ENCODE measurements around the gene PSENEN. TPM values are rescaled to one million over a fixed set of nuclear protein-coding genes. Genes with fewer than 3 reads are reported as not detected.

PSENEN gene
- total and polyA plus RNA-seq, 3 experiments from 2014 or later: 50.8 to 101 (median 57.8) TPM

DNA sequence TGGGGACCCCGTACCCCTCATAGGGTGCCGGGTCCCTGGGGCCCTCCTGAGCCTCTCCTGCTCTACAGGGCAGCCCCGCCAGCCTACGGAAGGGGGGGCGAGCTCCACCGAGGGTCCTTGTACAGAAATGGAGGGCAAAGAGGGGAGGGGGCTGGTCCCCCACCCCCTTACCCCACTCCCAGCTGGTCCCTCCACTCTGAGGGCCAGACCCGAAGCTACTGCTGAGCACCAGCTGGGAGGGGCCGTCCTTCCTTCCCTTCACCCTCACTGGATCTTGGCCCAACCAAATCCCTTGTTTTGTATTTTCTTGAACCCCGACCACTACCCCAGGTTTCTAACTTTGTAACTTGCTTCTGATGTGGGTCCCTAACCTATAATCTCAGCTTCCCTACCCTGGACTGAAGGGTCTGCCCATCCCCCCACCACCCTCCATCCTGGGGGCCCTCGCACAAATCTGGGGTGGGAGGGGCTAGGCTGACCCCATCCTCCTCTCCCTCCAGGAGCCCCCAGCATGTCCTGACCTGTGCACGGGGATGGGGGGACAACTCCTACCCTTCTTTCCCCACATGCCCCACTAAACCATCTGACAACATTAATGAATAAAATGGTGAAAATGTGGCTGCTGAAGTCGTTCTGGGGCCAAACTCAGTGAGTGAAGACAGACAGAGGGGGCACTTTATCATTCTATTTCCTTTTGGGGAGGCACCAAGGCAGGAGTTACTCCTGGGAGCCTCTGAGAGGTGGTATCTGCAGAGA is 42.9 kb downstream of the PSENEN start:
- Mint-ChIP-seq H3K36me3 (peaks cover 0 to 2% (median 0%) of the 10 kb centered on the region in 3 donors), H3K27me3 (peaks cover 1 to 8% of the 10 kb centered on the region in 2 donors), H3K4me1 (no peaks in the 10 kb centered on the region), H3K27ac (peak overlapping the region in 2 of 8 donors; percentile 19 to 58), H3K9me3 (no peaks in the 10 kb centered on the region), H3K4me3 (no peak overlapping the region)
- POLR2A ChIA-PET: no interaction called here
- CTCF ChIA-PET: no interaction called here
- Histone ChIP-seq H3K27ac (ENCODE audit: low read depth, low read length) (no peak overlapping the region), H3K36me3 (ENCODE audit: insufficient read depth, low read length) (no peaks in the 10 kb centered on the region), H3K4me3 (ENCODE audit: low read length) (no peak overlapping the region), H3K4me1 (ENCODE audit: insufficient read depth, low read length) (no peaks in the 10 kb centered on the region), H3K9me3 (ENCODE audit: low read length) (no peaks in the 10 kb centered on the region), H3K27me3 (ENCODE audit: insufficient read depth, low read length, poor library complexity, severe bottlenecking) (no peaks in the 10 kb centered on the region)
- DNase-seq: no peak

DNA sequence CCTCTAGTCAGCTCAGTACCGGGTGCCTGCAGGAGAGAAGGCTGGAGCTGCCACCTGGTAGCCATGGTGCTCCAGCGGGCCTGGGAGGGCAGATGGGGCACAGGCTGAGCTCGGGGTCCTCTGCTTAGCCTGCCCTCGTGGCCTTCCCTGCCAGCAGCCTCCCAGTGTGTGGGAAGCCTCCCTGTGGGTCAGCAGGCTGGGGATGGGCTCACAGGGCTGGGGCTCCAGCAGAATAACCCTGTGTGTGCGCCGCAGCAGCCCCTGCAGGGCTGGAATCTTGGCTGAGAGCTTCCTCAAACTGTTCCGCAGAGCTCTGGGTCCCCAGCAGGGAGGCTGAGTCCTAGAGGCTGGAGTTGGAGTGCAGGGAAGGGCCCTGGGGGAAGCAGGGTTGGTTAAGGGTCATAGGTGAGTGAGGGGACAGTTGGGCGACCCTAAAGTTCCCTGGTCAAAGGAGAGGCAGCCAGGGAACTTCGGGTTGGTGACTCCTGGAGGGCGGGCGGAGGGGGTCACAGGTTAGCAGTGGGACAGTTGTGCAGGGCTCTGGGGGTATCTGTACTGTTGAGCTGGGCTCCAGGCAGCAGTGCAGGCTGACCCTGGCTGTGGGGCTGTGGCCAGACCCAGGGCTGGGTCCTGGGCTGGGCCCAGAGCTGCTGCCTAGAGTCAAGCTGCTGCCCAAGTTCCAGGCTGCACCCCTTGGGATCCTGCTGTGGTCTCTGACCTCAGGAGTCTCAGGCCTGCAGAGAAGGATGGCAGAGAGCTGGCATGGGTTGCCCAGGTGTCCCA is 43.9 kb downstream of the PSENEN start:
- Histone ChIP-seq H3K9me3 (ENCODE audit: low read length) (no peaks in the 10 kb centered on the region), H3K36me3 (ENCODE audit: insufficient read depth, low read length) (no peaks in the 10 kb centered on the region), H3K27ac (ENCODE audit: low read depth, low read length) (no peak overlapping the region), H3K4me1 (ENCODE audit: insufficient read depth, low read length) (no peaks in the 10 kb centered on the region), H3K27me3 (ENCODE audit: insufficient read depth, low read length, poor library complexity, severe bottlenecking) (no peaks in the 10 kb centered on the region), H3K4me3 (ENCODE audit: low read length) (no peak overlapping the region)
- Mint-ChIP-seq H3K27ac (no peak overlapping the region), H3K9me3 (no peaks in the 10 kb centered on the region), H3K36me3 (peaks cover 0 to 2% (median 0%) of the 10 kb centered on the region in 3 donors), H3K4me3 (no peak overlapping the region), H3K27me3 (peaks cover 1 to 9% of the 10 kb centered on the region in 2 donors), H3K4me1 (no peaks in the 10 kb centered on the region)
- no peak for DNase-seq
- ChIA-PET POLR2A (no interaction called here), CTCF (interaction anchor here (1.4 kb wide), 1 partner anchor 97 kb away, joined by 4 read pairs; no protein-coding TSS in a partner anchor)

DNA sequence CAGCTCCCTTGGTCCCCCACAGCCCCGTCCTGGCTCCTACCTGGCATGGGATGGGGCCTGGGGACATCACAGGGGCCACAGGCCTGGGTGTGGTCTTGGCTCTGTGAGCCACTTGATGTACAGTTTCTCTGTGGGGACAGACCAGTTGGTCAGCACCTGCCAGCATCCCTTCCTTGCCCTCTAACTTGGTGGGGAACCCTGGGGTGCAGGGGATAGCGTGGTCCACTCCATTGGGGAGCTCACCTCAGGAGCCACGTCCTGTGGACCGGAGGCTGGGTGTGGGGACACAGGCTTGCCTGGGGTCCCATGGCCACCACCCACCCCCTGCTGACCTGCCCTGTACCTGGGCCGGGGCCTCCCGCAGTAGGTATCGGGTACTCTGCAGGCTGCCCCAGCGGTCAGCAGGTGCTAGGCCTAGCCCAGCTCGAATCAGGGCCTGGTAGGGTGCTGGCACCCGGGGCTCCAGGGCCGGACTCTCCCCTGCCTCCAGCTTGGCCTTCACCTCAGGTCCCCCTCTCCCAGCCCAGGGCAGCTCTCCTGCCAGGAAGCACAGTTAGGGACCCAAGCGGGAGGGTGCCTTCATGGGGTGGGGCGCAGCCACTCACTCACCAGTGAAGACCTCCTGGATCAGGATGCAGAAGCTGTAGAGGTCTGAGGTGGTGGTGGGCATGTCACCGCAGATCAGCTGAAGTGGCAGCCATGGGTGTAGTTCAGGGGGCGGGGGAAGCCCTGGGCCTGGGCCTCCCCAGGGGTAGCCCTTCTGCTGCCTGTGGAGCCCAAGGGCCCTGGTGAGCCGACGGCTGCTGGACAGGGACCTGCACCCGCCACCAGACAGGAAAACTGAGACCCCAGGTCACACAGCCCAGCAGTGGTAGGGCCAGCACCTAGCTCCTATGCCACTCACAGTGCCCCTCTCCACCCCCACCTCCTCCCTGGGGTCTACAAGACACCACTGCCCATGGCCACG is 44.8 kb downstream of the PSENEN start:
- no peaks in the 10 kb centered on the region for H3K27me3 ChIP-seq (ENCODE audit: insufficient read depth, low read length, poor library complexity, severe bottlenecking)
- Mint-ChIP-seq H3K27me3 (peaks cover 1 to 9% of the 10 kb centered on the region in 2 donors), H3K27ac (no peak overlapping the region), H3K4me1 (no peaks in the 10 kb centered on the region), H3K36me3 (peaks cover 0 to 2% (median 0%) of the 10 kb centered on the region in 3 donors), H3K4me3 (no peak overlapping the region), H3K9me3 (no peaks in the 10 kb centered on the region)
- no peak overlapping the region for H3K4me3 ChIP-seq (ENCODE audit: low read length)
- no peaks in the 10 kb centered on the region for H3K36me3 ChIP-seq (ENCODE audit: insufficient read depth, low read length)
- no peaks in the 10 kb centered on the region for H3K4me1 ChIP-seq (ENCODE audit: insufficient read depth, low read length)
- no peaks in the 10 kb centered on the region for H3K9me3 ChIP-seq (ENCODE audit: low read length)
- ChIA-PET POLR2A (no interaction called here), CTCF (interaction anchor here (1.4 kb wide), 1 partner anchor 98 kb away, joined by 4 read pairs; no protein-coding TSS in a partner anchor)
- no peak for DNase-seq
- H3K27ac ChIP-seq (ENCODE audit: low read depth, low read length): no peak overlapping the region

DNA sequence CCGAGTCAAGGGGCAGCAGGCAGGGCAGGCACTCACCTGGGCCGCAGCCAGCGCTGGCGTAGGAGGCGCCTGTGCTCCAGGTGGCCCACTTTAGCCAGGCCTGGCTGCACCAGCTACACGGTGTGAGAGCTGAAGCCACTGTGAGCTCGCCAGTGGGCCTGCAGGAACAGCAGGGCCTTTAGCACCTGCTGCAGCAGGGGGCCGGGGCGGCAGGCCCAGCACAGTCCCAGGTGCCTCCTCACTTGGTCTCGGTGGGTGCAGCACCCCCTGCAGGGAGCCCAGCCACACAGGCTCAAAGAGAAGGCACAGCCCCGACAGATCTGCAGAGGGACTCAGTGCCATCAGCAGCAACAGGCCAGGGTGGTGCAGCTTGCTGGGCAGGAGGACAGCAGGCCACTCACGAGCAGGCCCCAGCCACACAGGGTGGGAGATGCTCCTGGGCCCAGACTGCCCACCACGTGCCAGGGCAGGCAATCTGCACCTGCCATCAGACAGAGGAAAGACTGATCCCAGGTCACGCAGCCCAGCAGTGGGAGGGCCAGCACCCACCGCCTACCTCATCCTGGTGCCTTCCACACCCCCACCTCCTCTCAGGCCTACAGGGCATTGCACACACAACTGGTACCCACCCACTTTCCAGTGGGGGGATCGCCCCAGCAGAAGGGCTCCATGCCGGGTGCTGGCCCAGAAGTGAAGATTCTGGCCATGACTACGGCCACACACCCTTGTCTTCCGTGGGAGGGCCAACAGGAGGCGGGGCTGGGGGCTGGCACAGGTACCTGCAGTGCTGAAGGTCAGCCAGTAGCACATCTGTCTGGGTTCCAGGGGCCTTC is 45.7 kb downstream of the PSENEN start:
- DNase-seq: no peak
- H3K4me3 ChIP-seq (ENCODE audit: low read length): no peak overlapping the region
- no peaks in the 10 kb centered on the region for H3K4me1 ChIP-seq (ENCODE audit: insufficient read depth, low read length)
- Mint-ChIP-seq H3K4me3 (no peak overlapping the region), H3K9me3 (no peaks in the 10 kb centered on the region), H3K36me3 (no peaks in the 10 kb centered on the region), H3K27me3 (peaks cover 6 to 14% of the 10 kb centered on the region in 2 donors), H3K4me1 (no peaks in the 10 kb centered on the region), H3K27ac (no peak overlapping the region)
- CTCF ChIA-PET: no interaction called here
- no peak overlapping the region for H3K27ac ChIP-seq (ENCODE audit: low read depth, low read length)
- H3K27me3 ChIP-seq (ENCODE audit: insufficient read depth, low read length, poor library complexity, severe bottlenecking): no peaks in the 10 kb centered on the region
- H3K36me3 ChIP-seq (ENCODE audit: insufficient read depth, low read length): no peaks in the 10 kb centered on the region
- POLR2A ChIA-PET: no interaction called here
- H3K9me3 ChIP-seq (ENCODE audit: low read length): no peaks in the 10 kb centered on the region

DNA sequence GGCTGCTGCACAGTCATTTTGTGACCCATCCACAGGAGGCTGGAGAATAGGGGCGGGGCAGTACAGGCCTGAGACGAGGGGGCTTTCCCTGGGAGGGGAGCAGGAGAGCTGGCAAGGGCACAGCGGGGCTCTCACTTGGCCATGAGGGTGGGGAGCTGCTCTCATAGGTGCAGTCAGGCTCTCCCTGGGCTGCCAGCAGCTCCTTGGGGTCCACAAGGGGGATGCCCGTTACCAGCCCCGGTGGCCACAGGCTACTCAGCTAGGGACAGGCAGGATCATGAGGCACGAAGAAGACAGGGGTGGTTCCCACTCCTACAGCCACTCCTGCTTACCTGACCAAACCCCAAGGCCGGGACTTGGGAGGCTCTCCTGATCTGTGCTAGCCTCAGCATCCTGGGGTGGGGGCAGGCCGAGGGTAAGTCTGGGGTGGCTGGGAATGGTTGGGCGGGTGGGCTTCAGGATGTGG is 46.4 kb downstream of the PSENEN start:
- Histone ChIP-seq H3K27me3 (ENCODE audit: insufficient read depth, low read length, poor library complexity, severe bottlenecking) (no peaks in the 10 kb centered on the region), H3K4me3 (ENCODE audit: low read length) (no peak overlapping the region), H3K9me3 (ENCODE audit: low read length) (no peaks in the 10 kb centered on the region), H3K4me1 (ENCODE audit: insufficient read depth, low read length) (no peaks in the 10 kb centered on the region), H3K27ac (ENCODE audit: low read depth, low read length) (no peak overlapping the region), H3K36me3 (ENCODE audit: insufficient read depth, low read length) (no peaks in the 10 kb centered on the region)
- H3K36me3 Mint-ChIP-seq: no peaks in the 10 kb centered on the region
- no peak for DNase-seq
- peaks cover 0 to 1% (median 0%) of the 10 kb centered on the region in 3 donors for H3K4me1 Mint-ChIP-seq
- H3K27me3 Mint-ChIP-seq: peaks cover 9 to 20% of the 10 kb centered on the region in 2 donors
- POLR2A ChIA-PET: no interaction called here
- no peak overlapping the region for H3K27ac Mint-ChIP-seq
- no peak overlapping the region for H3K4me3 Mint-ChIP-seq
- CTCF ChIA-PET: interaction anchor here (0.5 kb wide), 1 partner anchor 176 kb away, joined by 3 read pairs; no protein-coding TSS in a partner anchor
- no peaks in the 10 kb centered on the region for H3K9me3 Mint-ChIP-seq

DNA sequence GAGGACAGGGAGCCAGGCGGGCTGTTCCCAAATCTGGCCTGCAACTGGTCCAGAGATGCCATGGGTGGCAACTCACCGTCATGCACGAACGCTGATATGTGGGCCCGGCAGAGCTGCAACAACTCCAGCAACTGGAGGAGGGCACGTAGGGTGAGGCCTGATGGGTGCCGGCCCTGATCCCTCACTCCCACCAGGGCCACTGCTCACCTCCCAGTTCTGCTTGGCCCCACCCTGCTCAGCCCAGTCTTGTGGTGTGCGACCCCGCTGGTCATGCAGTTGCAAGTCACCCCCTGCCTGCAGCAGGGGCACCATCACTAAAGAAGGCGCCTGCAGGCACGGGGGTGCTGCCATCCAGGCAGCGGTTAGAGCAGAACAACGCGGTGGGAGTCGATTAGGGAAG is 46.9 kb downstream of the PSENEN start:
- no peaks in the 10 kb centered on the region for H3K36me3 ChIP-seq (ENCODE audit: insufficient read depth, low read length)
- Mint-ChIP-seq H3K27me3 (peaks cover 12 to 25% of the 10 kb centered on the region in 2 donors), H3K27ac (no peak overlapping the region), H3K36me3 (no peaks in the 10 kb centered on the region), H3K9me3 (no peaks in the 10 kb centered on the region), H3K4me3 (no peak overlapping the region), H3K4me1 (peaks cover 0 to 6% (median 0%) of the 10 kb centered on the region in 3 donors)
- no peaks in the 10 kb centered on the region for H3K9me3 ChIP-seq (ENCODE audit: low read length)
- no peaks in the 10 kb centered on the region for H3K4me1 ChIP-seq (ENCODE audit: insufficient read depth, low read length)
- CTCF ChIA-PET: interaction anchor here (0.5 kb wide), 1 partner anchor 175 kb away, joined by 3 read pairs; no protein-coding TSS in a partner anchor
- DNase-seq: no peak
- POLR2A ChIA-PET: no interaction called here
- no peak overlapping the region for H3K27ac ChIP-seq (ENCODE audit: low read depth, low read length)
- H3K4me3 ChIP-seq (ENCODE audit: low read length): no peak overlapping the region
- H3K27me3 ChIP-seq (ENCODE audit: insufficient read depth, low read length, poor library complexity, severe bottlenecking): no peaks in the 10 kb centered on the region

DNA sequence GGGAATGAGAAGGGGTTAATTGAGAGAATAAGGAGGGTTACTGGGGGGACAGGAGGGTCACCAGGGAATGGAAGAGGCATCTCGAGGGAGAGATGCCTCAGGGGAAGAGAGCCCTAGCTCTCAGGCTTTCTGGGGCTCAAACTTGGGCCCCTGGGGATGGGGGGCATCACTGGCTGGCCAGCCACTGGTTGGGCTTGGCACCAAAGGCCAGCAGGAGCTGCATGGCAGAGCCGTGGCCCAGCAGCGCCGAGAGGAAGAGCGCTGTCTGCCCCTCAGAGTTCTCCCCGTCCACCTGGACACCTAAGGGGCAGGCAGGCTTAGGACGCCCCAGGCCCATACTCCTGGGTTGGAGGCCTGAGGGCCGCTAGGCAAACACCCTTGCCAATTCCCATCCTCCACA is 47.4 kb downstream of the PSENEN start:
- H3K36me3 ChIP-seq (ENCODE audit: insufficient read depth, low read length): no peaks in the 10 kb centered on the region
- ChIA-PET CTCF (no interaction called here), POLR2A (no interaction called here)
- Mint-ChIP-seq H3K4me1 (peaks cover 0 to 6% (median 0%) of the 10 kb centered on the region in 3 donors), H3K9me3 (no peaks in the 10 kb centered on the region), H3K36me3 (no peaks in the 10 kb centered on the region), H3K4me3 (no peak overlapping the region), H3K27me3 (peaks cover 12 to 28% of the 10 kb centered on the region in 2 donors), H3K27ac (no peak overlapping the region)
- H3K9me3 ChIP-seq (ENCODE audit: low read length): no peaks in the 10 kb centered on the region
- H3K27ac ChIP-seq (ENCODE audit: low read depth, low read length): no peak overlapping the region
- H3K4me1 ChIP-seq (ENCODE audit: insufficient read depth, low read length): no peaks in the 10 kb centered on the region
- no peak overlapping the region for H3K4me3 ChIP-seq (ENCODE audit: low read length)
- no peaks in the 10 kb centered on the region for H3K27me3 ChIP-seq (ENCODE audit: insufficient read depth, low read length, poor library complexity, severe bottlenecking)
- no peak for DNase-seq
